HCT116 (cell line): ENCODE measurements around the gene SEMA5A. TPM values are rescaled to one million over a fixed set of nuclear protein-coding genes. Genes with fewer than 3 reads are reported as not detected.

Experiments
- ATAC-seq: fragments of 200-7000 bp; cut with Tn5 transposase; 2 replicates; pipeline ENCODE4 v1.9.1; 2020; ENCODE audit warnings: mild to moderate bottlenecking, moderate library complexity
- BruUV-seq: library from RNA; stranded (reverse); fragments of 400-500 nt; replicated peaks from 2 replicates; lab custom pipeline; 2021; lab: Mats Ljungman, UMichigan
- CTCF ChIA-PET: fragments of 300-600 bp; sonication (Branson Sonifier 250); formaldehyde crosslinking; loops from one replicate; lab custom pipeline; 2021; ENCODE audit warnings: antibody characterized with exemption; lab: Charles Lee
- POLR2A ChIA-PET: fragments of 300-600, 350-600 bp; sonication (Branson Sonifier 250); formaldehyde crosslinking; loops from one replicate; lab custom pipeline; 2021; ENCODE audit warnings: antibody characterized with exemption; lab: Charles Lee
- RAD21 ChIA-PET, 2 experiments: fragments of 300-600 bp; sonication (Branson Sonifier 250); formaldehyde crosslinking; loops; one replicate each; lab custom pipeline; 2023; ENCODE audit warnings: low total read pairs in 2 of 2; ENCODE audit not compliant: uncharacterized antibody in 2 of 2, unreplicated experiment in 2 of 2, low non-redundant PET in 1 of 2; lab: Charles Lee
- DNase-seq: peaks from one replicate; pipeline ENCODE4 v3.0.0-alpha.2; 2010; ENCODE audit warnings: low read depth, low spot score
- H2AFZ ChIP-seq: fragments of 200-600 bp; shearing (Covaris generic), sonication (generic); 2 replicates; pipeline ENCODE4 v1.6.1; 2017; ENCODE audit warnings: low read depth, mixed run types, mixed read lengths, antibody characterized with exemption, low read length; ENCODE audit not compliant: poor library complexity, severe bottlenecking
- H3K27ac ChIP-seq: 2 replicates; pipeline ENCODE4 v1.5.1; 2012; ENCODE audit warnings: low read depth, low read length
- H3K27me3 ChIP-seq: fragments of 200-600 bp; sonication (generic); 2 replicates; pipeline ENCODE4 v1.6.1; 2016; ENCODE audit warnings: mixed run types, low read length, mixed read lengths; ENCODE audit not compliant: insufficient read depth
- H3K36me3 ChIP-seq, 2 experiments: fragments of 200-500 bp in 1 of 2; fragments of 200-600 bp in 1 of 2; sonication (Bioruptor generic) in 1 of 2; sonication (generic) in 1 of 2; 2 replicates each; pipeline versions ENCODE4 v1.5.1 to v1.6.1; 2014 to 2016; ENCODE audit warnings: low read length in 2 of 2, inconsistent platforms in 1 of 2, mixed read lengths in 1 of 2, mixed run types in 1 of 2; ENCODE audit not compliant: insufficient read depth in 2 of 2, control insufficient read depth in 1 of 2
- H3K4me1 ChIP-seq, 2 experiments: fragments of 200-600 bp in 1 of 2; sonication (generic) in 1 of 2; 2 replicates each; pipeline versions ENCODE4 v1.5.1 to v1.6.1; 2012 to 2017; ENCODE audit warnings: low read length in 2 of 2, inconsistent platforms in 1 of 2, mild to moderate bottlenecking in 1 of 2, mixed read lengths in 1 of 2, mixed run types in 1 of 2, moderate library complexity in 1 of 2; ENCODE audit not compliant: insufficient read depth in 2 of 2, control insufficient read depth in 1 of 2
- H3K4me2 ChIP-seq: fragments of 200-600 bp; sonication (generic); 2 replicates; pipeline ENCODE4 v1.6.1; 2017; ENCODE audit warnings: mixed run types, low read length, mixed read lengths
- H3K4me3 ChIP-seq, 2 experiments: fragments of 200-600 bp in 1 of 2; sonication (generic) in 1 of 2; replicated peaks in 1 of 2; 2 replicates each; pipeline ENCODE4 v1.5.1; 2011 to 2016; ENCODE audit warnings: low read length in 2 of 2, control low read depth in 1 of 2, low read depth in 1 of 2, mild to moderate bottlenecking in 1 of 2, mixed read lengths in 1 of 2, mixed run types in 1 of 2
- H3K79me2 ChIP-seq: fragments of 200-600 bp; sonication (generic); 2 replicates; pipeline ENCODE4 v1.6.1; 2017; ENCODE audit warnings: mild to moderate bottlenecking, mixed run types, low read length, moderate library complexity, mixed read lengths; ENCODE audit not compliant: insufficient read depth
- H3K9ac ChIP-seq: fragments of 200-600 bp; sonication (generic); 2 replicates; pipeline ENCODE4 v1.6.1; 2016; ENCODE audit warnings: low read length, mixed read lengths
- H3K9me2 ChIP-seq: fragments of 200-600 bp; sonication (generic), shearing (Covaris generic); 2 replicates; pipeline ENCODE4 v1.6.1; 2017; ENCODE audit warnings: mixed run types, mild to moderate bottlenecking, moderate library complexity; ENCODE audit not compliant: insufficient read depth
- H3K9me3 ChIP-seq, 2 experiments: fragments of 200-500 bp in 1 of 2; fragments of 200-600 bp in 1 of 2; sonication (Bioruptor generic) in 1 of 2; sonication (generic) in 1 of 2; 2 replicates each; pipeline ENCODE4 v1.6.1; 2014 to 2017; ENCODE audit warnings: low read length in 2 of 2, mixed read lengths in 2 of 2, inconsistent platforms in 1 of 2, low read depth in 1 of 2, mild to moderate bottlenecking in 1 of 2, mixed run types in 1 of 2, moderate library complexity in 1 of 2; ENCODE audit not compliant: control insufficient read depth in 1 of 2, insufficient read depth in 1 of 2
- H4K20me1 ChIP-seq: fragments of 200-600 bp; sonication (generic), shearing (Covaris generic); 2 replicates; pipeline ENCODE4 v1.6.1; 2017; ENCODE audit warnings: mixed run types, mild to moderate bottlenecking, moderate library complexity; ENCODE audit not compliant: insufficient read depth
- CEBPB ChIP-seq: IDR thresholded peaks from 2 replicates; pipeline ENCODE4 v1.6.1; 2012; ENCODE audit warnings: low read depth
- EZH2phosphoT487 ChIP-seq: fragments of 200-600 bp; IDR thresholded peaks from 2 replicates; pipeline ENCODE4 v1.6.1; 2018; ENCODE audit warnings: antibody characterized with exemption, borderline replicate concordance
- POLR2AphosphoS5 ChIP-seq: IDR thresholded peaks from 2 replicates; pipeline ENCODE4 v1.6.1; 2011; ENCODE audit warnings: mild to moderate bottlenecking, low read depth, low read length, moderate library complexity
- SP1 ChIP-seq: IDR thresholded peaks from 2 replicates; pipeline ENCODE4 v1.6.1; 2012; ENCODE audit warnings: low read depth
- SRF ChIP-seq: IDR thresholded peaks from 2 replicates; pipeline ENCODE4 v1.6.1; 2012; ENCODE audit warnings: low read depth
- ZNF274 ChIP-seq: fragments of 200-500 bp; sonication (Bioruptor generic); IDR thresholded peaks from 2 replicates; pipeline ENCODE4 v1.6.1; 2014; ENCODE audit warnings: mild to moderate bottlenecking, low read depth, low read length, inconsistent platforms
- intact Hi-C: fragments of 100-400 bp; cut with micrococcal nuclease; formaldehyde crosslinking; loops from 2 replicates; pipeline ENCODE4 v1.10.0; 2022
- total RNA-seq: library from RNA; stranded (reverse); gene quantifications from one replicate; pipeline ENCODE4 v1.2.1, GENCODE V29; 2021; ENCODE audit not compliant: unreplicated experiment
- TF ChIP-seq, protein P1 (sequence below): IDR thresholded peaks from 2 replicates; pipeline ENCODE4 v1.6.1; 2012
- TF ChIP-seq, protein P2 (sequence below): IDR thresholded peaks from 2 replicates; pipeline ENCODE4 v1.6.1; 2012

The SEMA5A gene
- total RNA-seq, 1 experiment from 2014 or later: 0.02 TPM

GRCh38 chr5:9495121-9495520, 50.8 kb downstream of the SEMA5A start (continued):
- TF ChIP-seq POLR2AphosphoS5 (no peak), CEBPB (no peak), ZNF274 (no peak), SP1 (no peak)
- TF ChIP-seq, protein P1, sequence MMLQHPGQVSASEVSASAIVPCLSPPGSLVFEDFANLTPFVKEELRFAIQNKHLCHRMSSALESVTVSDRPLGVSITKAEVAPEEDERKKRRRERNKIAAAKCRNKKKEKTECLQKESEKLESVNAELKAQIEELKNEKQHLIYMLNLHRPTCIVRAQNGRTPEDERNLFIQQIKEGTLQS: no peak

GRCh38 chr5:9494301-9494700, 51.6 kb downstream of the SEMA5A start:
- no peak overlapping the region for H3K27ac ChIP-seq
- no peaks in the 10 kb centered on the region for H3K9me2 ChIP-seq
- H3K36me3 ChIP-seq: no peaks in the 10 kb centered on the region
- no peak for DNase-seq
- H3K9me3 ChIP-seq: peaks cover 0 to 24% of the 10 kb centered on the region in 2 experiments; a peak in 2 of 4 replicates
- no peaks in the 10 kb centered on the region for H3K27me3 ChIP-seq
- ChIA-PET CTCF (no interaction called here), POLR2A (no interaction called here), RAD21 (no interaction called here)
- intact Hi-C loops: no loop called here
- no peak for ATAC-seq
- no peak overlapping the region for H3K4me3 ChIP-seq
- H3K9ac ChIP-seq: no peak overlapping the region
- no peaks in the 10 kb centered on the region for H3K79me2 ChIP-seq
- H2AFZ ChIP-seq: no peak overlapping the region
- no peak overlapping the region for H3K4me2 ChIP-seq
- no TSS peak for BruUV-seq
- TF ChIP-seq, protein P2, sequence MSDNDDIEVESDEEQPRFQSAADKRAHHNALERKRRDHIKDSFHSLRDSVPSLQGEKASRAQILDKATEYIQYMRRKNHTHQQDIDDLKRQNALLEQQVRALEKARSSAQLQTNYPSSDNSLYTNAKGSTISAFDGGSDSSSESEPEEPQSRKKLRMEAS: no peak
- no peak for TF ChIP-seq SRF
- no peak for TF ChIP-seq EZH2phosphoT487
- no peak for TF ChIP-seq SP1
- H3K4me1 ChIP-seq: no peaks in the 10 kb centered on the region
- H4K20me1 ChIP-seq: no peaks in the 10 kb centered on the region
